Activated CD4-positive, CD25-positive, alpha-beta regulatory T cell treated with anti-CD3 and anti-CD28 coated beads, Interleukin-2, amount 50 U/mL, for 72 hours (primary cell): Measurements from ENCODE around the gene SPINK4.

ENCODE experiments used
- DNase-seq: peaks from one replicate; pipeline ENCODE4 v3.0.0; 2021

The SPINK4 gene

GRCh38 chr9:33263131-33264002, 23.4 kb downstream of the SPINK4 start:
- no peak for DNase-seq

DNA sequence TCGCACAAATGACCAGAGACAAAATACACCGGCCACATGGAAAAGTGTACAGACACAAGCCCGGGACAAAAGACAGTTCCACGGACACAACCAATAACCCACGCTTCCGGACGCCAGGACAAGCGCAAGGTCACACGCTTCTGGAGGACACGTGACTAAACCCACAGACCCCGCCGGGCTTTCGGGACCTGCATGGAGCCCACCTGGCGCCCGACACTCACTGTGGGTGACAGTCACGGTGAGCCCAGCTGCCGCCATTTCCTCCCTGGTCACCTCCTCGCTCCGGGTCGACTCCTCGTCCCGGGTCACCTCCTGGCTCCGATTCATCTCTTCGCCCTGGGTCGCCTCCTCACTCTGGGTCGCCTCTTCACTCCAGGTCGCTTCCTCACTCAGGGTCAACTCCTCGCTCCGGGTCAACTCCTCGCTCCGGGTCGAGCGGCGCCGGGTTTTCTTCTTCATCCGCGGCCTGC, 24.1 kb downstream of the SPINK4 start:
- peak; percentile 60 for DNase-seq

- DNase-seq, result peak; percentile 100
Observed at GRCh38 chr9:33264473-33265177, 24.7 kb downstream of the SPINK4 start, which contains the start of the genes BAG1 and CHMP5. Gene BAG1, minus strand, starts transcription at chr9:33264708. Gene CHMP5, plus strand, starts transcription at chr9:33265049. Its CDS starts 30 bp downstream, at chr9:33265079.

DNA sequence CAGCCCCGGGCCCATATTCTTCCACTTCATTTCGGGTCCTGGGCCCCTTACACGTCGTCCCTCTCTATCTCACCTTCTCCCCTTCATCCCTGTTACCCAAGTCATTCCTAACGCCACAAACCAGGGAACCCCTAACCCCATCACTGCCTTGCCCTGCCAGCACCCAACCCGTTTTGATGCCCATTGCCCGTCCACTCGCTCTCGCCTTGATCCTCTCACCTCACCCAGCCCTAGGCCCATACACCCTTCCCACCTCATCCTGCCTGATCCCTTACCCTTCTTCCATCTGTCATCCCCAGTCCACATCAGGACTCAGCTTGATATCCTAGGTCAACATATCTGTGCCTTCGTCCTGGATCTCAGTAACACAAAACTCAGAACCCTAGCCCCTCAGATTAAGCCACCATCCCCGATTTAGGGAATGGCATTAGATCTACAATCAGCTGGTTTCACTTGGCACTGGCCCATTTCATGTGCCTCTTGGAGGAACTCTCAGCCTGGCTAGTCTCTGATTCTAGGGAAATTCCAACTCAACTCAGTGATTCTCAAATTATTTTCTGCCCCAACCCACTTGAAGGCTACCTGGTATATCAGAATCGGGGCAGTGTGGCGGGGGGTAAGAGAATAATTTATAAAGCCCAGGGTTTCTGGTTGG, 25.4 kb downstream of the SPINK4 start:
- no peak for DNase-seq

DNA sequence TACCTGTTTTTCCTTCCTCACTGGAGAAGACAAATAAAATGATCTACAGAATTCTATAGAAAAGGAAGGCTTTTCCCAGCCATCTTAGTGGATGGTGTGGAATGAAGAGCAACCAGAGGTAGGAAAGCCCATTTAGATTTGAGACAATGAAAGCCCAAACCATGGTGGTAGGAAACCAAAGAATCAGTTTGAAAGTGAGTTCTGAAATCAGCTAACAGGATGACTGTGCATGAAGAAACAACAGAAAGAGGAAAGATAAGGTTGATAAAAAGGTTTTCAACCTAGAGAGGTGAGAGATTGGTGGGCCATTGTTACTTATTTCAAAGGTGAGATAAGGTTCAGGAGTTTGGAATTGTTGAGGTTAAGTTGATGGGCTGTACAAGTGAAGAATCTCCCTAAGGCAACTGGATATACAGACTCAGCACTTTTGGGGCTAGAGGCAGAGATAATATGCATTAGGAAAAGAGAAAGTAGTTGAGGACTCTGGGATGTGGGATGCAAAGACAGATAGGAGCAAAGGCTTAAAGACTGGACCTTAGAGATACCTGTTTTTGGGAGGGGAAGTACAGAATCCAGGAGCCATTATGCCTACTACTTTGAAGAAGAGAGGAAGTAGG, 27.3 kb downstream of the SPINK4 start:
- no peak for DNase-seq

- DNase-seq, result no peak
Observed at GRCh38 chr9:33270146-33270545, 30.2 kb downstream of the SPINK4 start.

DNA sequence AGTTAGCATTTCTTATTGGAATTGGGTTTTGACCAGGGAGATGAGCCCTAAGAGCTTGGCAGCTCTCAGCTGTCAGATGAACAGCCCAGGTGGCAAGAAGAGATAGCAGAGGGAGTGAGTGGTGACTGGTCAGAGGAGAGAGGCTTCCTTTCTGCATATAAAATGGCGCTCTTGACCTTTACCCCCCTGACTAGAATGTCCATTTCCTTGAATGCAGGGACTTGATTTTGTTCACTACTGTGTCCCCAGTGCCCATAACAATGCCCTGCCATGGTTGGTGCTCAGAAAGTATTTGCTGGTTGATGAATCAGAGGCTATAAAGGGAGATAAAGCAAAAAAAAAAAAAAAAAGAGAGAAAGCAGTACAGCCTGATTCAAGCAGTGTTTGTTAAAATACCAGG, 32.1 kb downstream of the SPINK4 start:
- DNase-seq, result no peak

DNA sequence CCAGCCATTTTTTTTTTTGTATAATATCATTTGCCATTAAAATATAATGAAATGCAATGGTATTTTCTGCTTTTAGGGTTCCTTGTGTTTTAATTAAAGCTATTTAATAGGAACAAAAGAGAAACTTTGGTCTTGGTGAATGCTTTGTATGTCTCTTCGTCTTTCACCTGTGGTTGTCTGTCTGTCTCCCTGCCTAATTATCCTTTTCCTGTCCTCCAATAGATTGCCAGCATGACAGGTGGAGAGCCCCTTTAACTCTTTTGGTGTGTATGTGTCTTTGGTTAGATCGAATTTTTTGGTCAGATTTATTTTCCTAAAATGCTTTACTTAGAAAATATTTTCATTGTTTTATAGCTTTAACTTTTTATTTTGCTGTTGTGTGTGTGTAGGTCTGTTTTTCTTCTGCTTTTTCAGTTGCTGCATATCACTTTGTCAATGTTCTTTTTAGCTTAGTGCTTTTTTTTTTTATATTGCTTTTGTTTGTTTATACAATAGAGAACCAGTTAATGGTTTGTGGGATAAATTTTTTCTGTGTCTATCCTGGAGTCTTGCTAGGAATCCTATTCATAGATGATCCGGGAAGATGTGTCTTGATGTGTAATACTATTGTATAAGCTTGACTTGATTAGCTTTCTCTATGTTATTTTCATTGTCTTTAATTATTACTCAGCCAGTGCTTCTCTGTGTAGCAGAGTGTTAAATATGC, 33.5 kb downstream of the SPINK4 start:
- no peak for DNase-seq

DNA sequence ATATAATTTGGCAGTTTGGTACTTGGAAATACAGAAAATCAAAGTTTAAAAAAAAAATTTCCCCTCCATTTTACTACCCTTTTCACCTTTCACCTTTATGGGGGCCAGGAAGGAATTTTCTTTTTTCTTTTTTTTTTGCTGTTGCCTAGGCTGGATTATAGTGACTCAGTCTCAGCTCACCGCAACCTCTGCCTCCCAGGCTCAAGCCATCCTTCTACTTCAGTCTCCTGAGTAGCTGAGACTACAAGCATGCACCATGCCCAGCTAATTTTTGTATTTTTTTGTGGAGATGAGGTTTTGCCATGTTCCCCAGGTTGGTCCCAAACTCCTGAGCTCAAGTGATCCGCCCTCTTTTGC, 34.0 kb downstream of the SPINK4 start:
- no peak for DNase-seq

DNA sequence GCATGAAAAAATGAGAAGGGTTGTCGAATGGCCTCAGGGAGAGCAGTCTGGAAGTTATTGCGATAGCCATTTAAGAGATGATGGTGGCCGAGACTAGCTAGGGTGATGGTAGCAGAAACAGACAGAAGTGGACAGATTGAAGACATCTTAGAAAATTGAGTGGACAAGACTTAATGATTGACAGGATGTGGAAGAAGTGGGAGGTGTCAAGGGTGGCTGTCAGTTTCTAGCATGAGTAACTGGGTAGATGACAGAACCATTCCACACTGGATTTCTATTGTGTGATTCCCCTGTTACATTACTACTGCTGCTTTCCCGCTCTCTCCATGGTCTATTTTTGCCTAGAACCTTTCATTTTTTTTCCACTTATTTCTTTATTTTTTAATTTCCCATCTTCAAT, 37.5 kb downstream of the SPINK4 start:
- DNase-seq, result no peak

DNA sequence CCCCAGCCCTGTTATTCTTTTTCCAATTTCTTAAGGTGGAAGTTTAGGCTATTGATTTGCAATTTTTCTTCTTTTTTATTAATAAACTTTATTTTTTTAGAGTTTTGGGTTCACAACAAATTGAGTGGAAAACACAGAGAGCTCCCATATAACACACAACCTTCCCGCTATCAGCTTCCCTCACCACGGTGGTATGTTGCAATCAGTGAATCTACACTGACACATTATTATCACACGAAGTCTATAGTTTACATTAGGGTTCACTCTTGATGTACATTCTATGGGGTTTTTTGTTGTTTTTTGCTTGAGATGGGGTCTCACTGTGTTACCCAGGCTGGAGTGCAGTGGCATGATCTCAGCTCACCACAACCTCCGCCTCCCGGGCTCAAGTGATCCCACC, 45.5 kb downstream of the SPINK4 start:
- no peak for DNase-seq

DNA sequence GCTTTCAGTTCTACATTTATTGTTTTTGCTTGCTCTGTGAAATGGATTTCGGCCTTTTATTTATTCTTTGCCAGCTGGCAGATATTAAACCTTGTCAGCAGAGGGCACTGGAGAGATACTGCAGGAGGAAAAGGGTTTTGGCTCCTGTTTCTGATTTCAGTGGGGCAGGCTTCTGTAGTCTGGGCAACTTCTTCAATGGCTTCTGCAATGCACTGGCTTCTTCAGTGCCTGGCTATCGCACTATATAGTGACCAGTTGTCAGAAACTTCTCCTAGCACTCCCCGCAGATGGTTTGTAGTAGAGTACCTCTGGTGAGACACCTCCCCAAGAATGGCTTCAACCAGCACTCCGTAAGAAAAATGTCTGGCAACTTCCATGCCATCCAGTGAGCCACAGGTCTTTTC, 47.1 kb downstream of the SPINK4 start:
- DNase-seq, result no peak

GRCh38 chr9:33288235-33288634, 48.3 kb downstream of the SPINK4 start:
- no peak for DNase-seq

GRCh38 chr9:33288828-33289483, 49.0 kb downstream of the SPINK4 start:
- DNase-seq, result peak; percentile 36

GRCh38 chr9:33289496-33289895, 49.5 kb downstream of the SPINK4 start:
- DNase-seq, result peak; percentile 48

DNA sequence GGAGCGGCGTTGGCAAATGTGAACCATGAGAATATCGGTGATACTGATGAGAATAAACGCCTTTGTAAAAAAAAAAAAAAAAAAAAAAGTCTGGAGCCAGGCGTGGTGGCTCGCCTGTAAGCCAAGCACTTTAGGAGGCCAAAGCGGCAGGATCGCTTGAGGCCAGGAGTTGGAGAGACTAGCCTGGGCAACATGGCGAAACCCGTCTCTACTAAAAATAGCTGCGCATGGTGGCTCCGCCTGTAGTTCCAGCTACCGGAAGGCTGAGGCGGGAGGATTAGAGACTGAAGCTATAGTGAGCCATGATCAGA, 49.9 kb downstream of the SPINK4 start:
- DNase-seq, result no peak

DNA sequence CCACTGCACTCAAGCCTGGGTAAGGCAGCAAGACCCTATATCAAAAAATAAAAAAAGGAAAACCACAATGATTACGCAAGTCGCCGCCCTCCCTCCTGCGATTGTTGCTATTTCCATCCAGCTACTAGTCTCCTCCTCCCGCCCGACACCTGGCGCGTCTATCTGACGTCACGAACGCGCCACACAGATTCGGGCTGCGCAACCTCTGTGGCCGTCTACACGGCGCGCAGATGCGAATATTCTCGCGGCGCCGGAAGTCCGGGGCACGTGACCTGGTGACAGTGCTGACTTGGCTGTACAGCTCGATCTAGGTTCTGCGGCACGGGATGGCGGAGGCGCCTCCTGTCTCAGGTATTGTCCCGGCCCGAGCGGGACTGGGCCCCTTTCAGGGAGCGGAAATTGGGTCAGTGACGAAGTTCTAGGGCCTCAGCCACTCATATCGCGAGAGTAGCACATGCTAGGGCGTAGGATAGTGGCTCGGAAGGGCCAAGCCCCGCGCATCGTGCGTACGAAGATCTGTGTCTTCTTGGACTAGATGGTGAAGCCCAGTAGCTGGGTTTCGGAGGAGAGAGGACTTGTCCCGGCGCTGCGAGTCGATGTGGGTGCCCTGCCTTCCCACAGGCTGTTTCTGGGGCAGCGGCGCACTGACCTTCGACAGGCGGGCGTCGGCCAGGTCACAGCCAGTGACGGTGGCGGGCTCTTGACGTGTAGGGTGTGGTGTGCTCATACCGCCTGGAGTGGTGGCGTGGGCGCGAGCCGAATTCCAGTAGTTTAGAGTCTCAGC, 50.5 kb downstream of the SPINK4 start, which contains the start of gene NFX1:
TSS of gene NFX1 (plus strand) at position 270 of the 784 bp plus-strand sequence. CDS start at position 327, 57 bp downstream.
- peak; percentile 97 for DNase-seq

GRCh38 chr9:33291031-33291397, 51.0 kb downstream of the SPINK4 start:
- DNase-seq, result no peak

- no peak for DNase-seq
Observed at GRCh38 chr9:33291901-33292300, 51.9 kb downstream of the SPINK4 start.

- DNase-seq, result no peak
Observed at GRCh38 chr9:33293782-33294181, 53.8 kb downstream of the SPINK4 start.
